Brain microvascular endothelial cell (primary cell): ENCODE results near the gene UROS.

Experiments used
- DNase-seq: peaks from one replicate; pipeline ENCODE4 v3.0.0-alpha.2; 2020
- H3K27ac ChIP-seq: fragments of 250-450 bp; sonication (Bioruptor Pico); 2 replicates; pipeline ENCODE4 v1.5.1; 2020; ENCODE audit warnings: mild to moderate bottlenecking, moderate library complexity
- H3K27me3 ChIP-seq: fragments of 250-450 bp; sonication (Bioruptor Pico); replicated peaks from 2 replicates; pipeline ENCODE4 v1.5.1; 2020; ENCODE audit warnings: mild to moderate bottlenecking
- H3K36me3 ChIP-seq: fragments of 250-450 bp; sonication (Bioruptor Pico); replicated peaks from 2 replicates; pipeline ENCODE4 v1.5.1; 2020; ENCODE audit warnings: mild to moderate bottlenecking
- H3K4me3 ChIP-seq: 2 replicates; pipeline ENCODE4 v1.5.1; 2011; ENCODE audit warnings: low read depth, mild to moderate bottlenecking, control low read depth, low read length, moderate library complexity
- CTCF ChIP-seq: IDR thresholded peaks from 2 replicates; pipeline ENCODE4 v1.5.1; 2011; ENCODE audit warnings: low read depth, mild to moderate bottlenecking, moderate library complexity, low read length, control low read depth, inconsistent platforms; ENCODE audit errors: missing control alignments
- in situ Hi-C: cut with HindIII; loops from 2 replicates; pipeline ENCODE4 v1.10.0; 2017; ENCODE audit warnings: low sequenced_read_pairs, low pct_ligation_motif_present

UROS gene

GRCh38 chr10:125812128-125812750 is 10.8 kb downstream of the UROS start:
- DNase-seq: peak; percentile 9

GRCh38 chr10:125811251-125811650 is 11.8 kb downstream of the UROS start:
- no peak for TF ChIP-seq CTCF
- no peaks in the 10 kb centered on the region for H3K27me3 ChIP-seq
- in situ Hi-C loops: no loop called here
- DNase-seq: no peak
- peaks cover 13% of the 10 kb centered on the region for H3K36me3 ChIP-seq
- H3K27ac ChIP-seq: no peak overlapping the region
- H3K4me3 ChIP-seq: no peak overlapping the region

More at GRCh38 chr10:125812128-125812750, 10.8 kb downstream of the UROS start:
- in situ Hi-C loops: no loop called here
- Histone ChIP-seq H3K27me3 (no peaks in the 10 kb centered on the region), H3K36me3 (peaks cover 13% of the 10 kb centered on the region), H3K4me3 (no peak overlapping the region), H3K27ac (no peak overlapping the region)
- no peak for TF ChIP-seq CTCF

GRCh38 chr10:125808047-125808446 is 15.0 kb downstream of the UROS start:
- H3K27ac ChIP-seq: no peak overlapping the region
- no peak overlapping the region for H3K4me3 ChIP-seq
- TF ChIP-seq CTCF: no peak
- DNase-seq: no peak
- in situ Hi-C loops: no loop called here
- peaks cover 14% of the 10 kb centered on the region for H3K36me3 ChIP-seq
- no peaks in the 10 kb centered on the region for H3K27me3 ChIP-seq

GRCh38 chr10:125802739-125803138 is 20.3 kb downstream of the UROS start:
- no peak for DNase-seq
- no peak overlapping the region for H3K4me3 ChIP-seq
- H3K36me3 ChIP-seq: peaks cover 11% of the 10 kb centered on the region
- TF ChIP-seq CTCF: no peak
- no peak overlapping the region for H3K27ac ChIP-seq
- in situ Hi-C loops: no loop called here
- H3K27me3 ChIP-seq: no peaks in the 10 kb centered on the region

GRCh38 chr10:125802131-125802530 is 20.9 kb downstream of the UROS start:
- Histone ChIP-seq H3K27me3 (no peaks in the 10 kb centered on the region), H3K4me3 (no peak overlapping the region), H3K36me3 (peaks cover 13% of the 10 kb centered on the region), H3K27ac (no peak overlapping the region)
- in situ Hi-C loops: no loop called here
- TF ChIP-seq CTCF: no peak
- no peak for DNase-seq

GRCh38 chr10:125801574-125801973 is 21.5 kb downstream of the UROS start:
- no peak for TF ChIP-seq CTCF
- no peak for DNase-seq
- peaks cover 13% of the 10 kb centered on the region for H3K36me3 ChIP-seq
- no peak overlapping the region for H3K4me3 ChIP-seq
- H3K27ac ChIP-seq: no peak overlapping the region
- no peaks in the 10 kb centered on the region for H3K27me3 ChIP-seq
- in situ Hi-C loops: no loop called here
